ENCODE measurements around the gene ATP1A1. TPM values are rescaled to one million over a fixed set of nuclear protein-coding genes. Genes with fewer than 3 reads are reported as not detected.
A peak's percentile ranks its signal among the peaks of the same experiment; 100 is the strongest.

ATP1A1 gene
- 100 to 1,000 TPM; 259 to 313 TPM for total RNA-seq
- total RNA-seq: 235 to 333 reads per million in 2 donors

GRCh38 chr1:116372651-116373430 lies at the start of gene ATP1A1:
TSS of gene ATP1A1 (plus strand) at chr1:116373244. CDS start at chr1:116373512, 268 bp downstream.
- Mint-ChIP-seq H3K4me3 (peak within 1 kb of the TSS; percentile 96), H3K27me3 (no peaks in the 10 kb centered on the region), H3K4me1 (peaks cover 48% of the 10 kb centered on the region), H3K36me3 (ENCODE audit: low read depth) (peaks cover 2% of the 10 kb centered on the region), H3K27ac (peak within 1 kb of the TSS; percentile 97)
- peak; percentile 81 for ATAC-seq
- no peaks in the 10 kb centered on the region for H3K9me3 ChIP-seq (ENCODE audit: control insufficient read depth, low read length, poor library complexity, severe bottlenecking)
- peak; percentile 95 to 96 (median 96) for DNase-seq

DNA sequence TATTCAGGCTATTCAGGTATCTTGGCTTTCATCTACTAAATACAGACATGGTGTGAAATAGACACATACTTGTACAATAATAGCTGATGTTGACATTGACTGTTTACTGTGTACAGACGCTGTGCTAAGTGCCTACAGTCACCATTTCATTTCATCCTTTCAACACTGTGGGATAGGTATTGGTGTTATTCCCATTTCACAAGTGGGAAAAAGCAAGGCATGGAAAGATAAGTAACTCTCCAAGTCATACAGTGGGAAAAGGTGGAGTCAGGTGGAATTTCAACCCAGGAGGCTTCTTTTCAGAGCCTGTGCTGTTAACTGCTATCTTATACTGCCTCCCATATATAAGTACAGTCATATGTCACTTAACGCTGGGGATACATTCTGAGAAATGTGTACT lies 49.6 kb upstream of the ATP1A1 start:
- peak overlapping the region; percentile 88 for H3K27ac Mint-ChIP-seq
- DNase-seq (no peak), ATAC-seq (no peak)
- no peaks in the 10 kb centered on the region for H3K27me3 Mint-ChIP-seq
- no peaks in the 10 kb centered on the region for H3K9me3 ChIP-seq (ENCODE audit: control insufficient read depth, low read length, poor library complexity, severe bottlenecking)
- peaks cover 51% of the 10 kb centered on the region for H3K4me1 Mint-ChIP-seq
- H3K4me3 Mint-ChIP-seq: no peak overlapping the region
- no peaks in the 10 kb centered on the region for H3K36me3 Mint-ChIP-seq (ENCODE audit: low read depth)

- no peaks in the 10 kb centered on the region for H3K9me3 ChIP-seq (ENCODE audit: control insufficient read depth, low read length, poor library complexity, severe bottlenecking)
- Mint-ChIP-seq H3K27ac (peak overlapping the region; percentile 97), H3K36me3 (ENCODE audit: low read depth) (no peaks in the 10 kb centered on the region), H3K4me1 (peaks cover 51% of the 10 kb centered on the region), H3K4me3 (peak overlapping the region; percentile 52), H3K27me3 (no peaks in the 10 kb centered on the region)
- DNase-seq (no peak), ATAC-seq (no peak)
Observed at GRCh38 chr1:116324411-116324810, 48.6 kb upstream of the ATP1A1 start.

- ATAC-seq (peak; percentile 31), DNase-seq (no peak)
- Mint-ChIP-seq H3K4me3 (peak overlapping the region; percentile 37), H3K36me3 (ENCODE audit: low read depth) (peaks cover 2% of the 10 kb centered on the region), H3K27ac (peak overlapping the region; percentile 97), H3K27me3 (no peaks in the 10 kb centered on the region), H3K4me1 (peaks cover 51% of the 10 kb centered on the region)
- H3K9me3 ChIP-seq (ENCODE audit: control insufficient read depth, low read length, poor library complexity, severe bottlenecking): no peaks in the 10 kb centered on the region
Observed at GRCh38 chr1:116325104-116325503, 47.9 kb upstream of the ATP1A1 start.

GRCh38 chr1:116325922-116326321 lies 47.1 kb upstream of the ATP1A1 start:
- Mint-ChIP-seq H3K4me3 (peak overlapping the region; percentile 69), H3K36me3 (ENCODE audit: low read depth) (peaks cover 2% of the 10 kb centered on the region), H3K4me1 (peaks cover 51% of the 10 kb centered on the region), H3K27ac (peak overlapping the region; percentile 97), H3K27me3 (no peaks in the 10 kb centered on the region)
- no peaks in the 10 kb centered on the region for H3K9me3 ChIP-seq (ENCODE audit: control insufficient read depth, low read length, poor library complexity, severe bottlenecking)
- ATAC-seq (peak; percentile 94), DNase-seq (no peak)

- peaks cover 2% of the 10 kb centered on the region for H3K36me3 Mint-ChIP-seq (ENCODE audit: low read depth)
- DNase-seq (no peak), ATAC-seq (peak; percentile 12)
- H3K4me3 Mint-ChIP-seq: peak overlapping the region; percentile 25
- no peaks in the 10 kb centered on the region for H3K27me3 Mint-ChIP-seq
- peaks cover 45% of the 10 kb centered on the region for H3K4me1 Mint-ChIP-seq
- H3K27ac Mint-ChIP-seq: peak overlapping the region; percentile 97
- no peaks in the 10 kb centered on the region for H3K9me3 ChIP-seq (ENCODE audit: control insufficient read depth, low read length, poor library complexity, severe bottlenecking)
Observed at GRCh38 chr1:116326486-116326885, 46.6 kb upstream of the ATP1A1 start.

- Mint-ChIP-seq H3K4me3 (no peak overlapping the region), H3K36me3 (ENCODE audit: low read depth) (peaks cover 3% of the 10 kb centered on the region), H3K27ac (no peak overlapping the region), H3K4me1 (peaks cover 34% of the 10 kb centered on the region), H3K27me3 (no peaks in the 10 kb centered on the region)
- no peaks in the 10 kb centered on the region for H3K9me3 ChIP-seq (ENCODE audit: control insufficient read depth, low read length, poor library complexity, severe bottlenecking)
- DNase-seq: no peak
- ATAC-seq: no peak
Observed at GRCh38 chr1:116328671-116329070, 44.4 kb upstream of the ATP1A1 start.

GRCh38 chr1:116329524-116330341 lies 43.3 kb upstream of the ATP1A1 start:
- DNase-seq: no peak
- no peak overlapping the region for H3K27ac Mint-ChIP-seq
- ATAC-seq: no peak
- peaks cover 6% of the 10 kb centered on the region for H3K36me3 Mint-ChIP-seq (ENCODE audit: low read depth)
- H3K4me1 Mint-ChIP-seq: peaks cover 35% of the 10 kb centered on the region
- no peak overlapping the region for H3K4me3 Mint-ChIP-seq
- no peaks in the 10 kb centered on the region for H3K9me3 ChIP-seq (ENCODE audit: control insufficient read depth, low read length, poor library complexity, severe bottlenecking)
- H3K27me3 Mint-ChIP-seq: peaks cover 7% of the 10 kb centered on the region

- no peaks in the 10 kb centered on the region for H3K9me3 ChIP-seq (ENCODE audit: control insufficient read depth, low read length, poor library complexity, severe bottlenecking)
- Mint-ChIP-seq H3K27ac (no peak overlapping the region), H3K4me3 (no peak overlapping the region), H3K36me3 (ENCODE audit: low read depth) (peaks cover 6% of the 10 kb centered on the region), H3K4me1 (peaks cover 31% of the 10 kb centered on the region), H3K27me3 (peaks cover 7% of the 10 kb centered on the region)
- DNase-seq: no peak
- ATAC-seq: no peak
Observed at GRCh38 chr1:116330342-116330652, 42.7 kb upstream of the ATP1A1 start.

DNA sequence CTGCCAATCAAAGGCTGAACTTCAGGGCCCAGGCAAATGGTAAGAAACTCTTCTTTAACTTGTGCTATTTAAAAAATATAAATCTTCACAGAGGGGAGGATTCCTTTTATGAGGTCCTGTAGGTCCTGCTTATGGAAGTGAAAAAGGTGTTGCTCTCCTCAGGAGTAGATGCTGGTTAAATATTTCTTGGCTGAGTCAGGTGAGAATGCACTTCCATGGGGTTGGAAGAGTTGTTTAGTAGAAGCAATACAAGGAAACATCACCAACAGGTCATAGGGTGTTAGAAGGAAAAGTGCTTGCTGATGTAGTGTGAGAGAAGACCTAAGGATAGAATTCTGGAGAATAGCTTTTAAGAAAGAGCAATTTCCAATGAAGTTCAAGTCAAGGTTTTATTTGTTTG lies 42.2 kb upstream of the ATP1A1 start:
- peaks cover 6% of the 10 kb centered on the region for H3K36me3 Mint-ChIP-seq (ENCODE audit: low read depth)
- no peaks in the 10 kb centered on the region for H3K9me3 ChIP-seq (ENCODE audit: control insufficient read depth, low read length, poor library complexity, severe bottlenecking)
- no peak overlapping the region for H3K27ac Mint-ChIP-seq
- DNase-seq (no peak), ATAC-seq (no peak)
- H3K27me3 Mint-ChIP-seq: peaks cover 7% of the 10 kb centered on the region
- H3K4me1 Mint-ChIP-seq: peaks cover 26% of the 10 kb centered on the region
- H3K4me3 Mint-ChIP-seq: no peak overlapping the region

GRCh38 chr1:116331523-116331922 lies 41.5 kb upstream of the ATP1A1 start:
- H3K36me3 Mint-ChIP-seq (ENCODE audit: low read depth): peaks cover 6% of the 10 kb centered on the region
- H3K27ac Mint-ChIP-seq: no peak overlapping the region
- no peaks in the 10 kb centered on the region for H3K9me3 ChIP-seq (ENCODE audit: control insufficient read depth, low read length, poor library complexity, severe bottlenecking)
- H3K4me3 Mint-ChIP-seq: no peak overlapping the region
- H3K4me1 Mint-ChIP-seq: peaks cover 19% of the 10 kb centered on the region
- peaks cover 7% of the 10 kb centered on the region for H3K27me3 Mint-ChIP-seq
- no peak for DNase-seq
- ATAC-seq: no peak

DNA sequence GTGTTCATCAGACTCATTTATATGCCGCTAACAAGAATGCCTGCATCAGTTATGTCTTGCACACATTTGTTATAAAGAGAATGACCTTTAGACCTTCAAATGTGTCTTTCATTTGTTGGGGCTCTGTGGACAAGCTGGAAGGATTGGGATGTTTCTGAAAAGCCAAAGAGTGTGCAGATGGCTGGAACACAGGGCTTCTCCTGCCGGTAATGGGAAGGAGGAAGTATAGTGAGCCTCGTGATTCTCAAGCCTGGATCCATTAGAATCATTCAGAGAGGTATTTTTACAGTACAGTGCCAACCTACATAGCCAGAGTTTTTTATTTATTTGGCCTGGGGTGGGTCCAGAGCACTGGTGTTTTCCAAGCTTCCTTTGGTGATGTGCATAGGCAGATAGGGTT lies 40.6 kb upstream of the ATP1A1 start:
- H3K36me3 Mint-ChIP-seq (ENCODE audit: low read depth): peaks cover 6% of the 10 kb centered on the region
- DNase-seq (no peak), ATAC-seq (no peak)
- no peak overlapping the region for H3K4me3 Mint-ChIP-seq
- H3K27ac Mint-ChIP-seq: no peak overlapping the region
- H3K27me3 Mint-ChIP-seq: peaks cover 7% of the 10 kb centered on the region
- no peaks in the 10 kb centered on the region for H3K9me3 ChIP-seq (ENCODE audit: control insufficient read depth, low read length, poor library complexity, severe bottlenecking)
- peaks cover 16% of the 10 kb centered on the region for H3K4me1 Mint-ChIP-seq

GRCh38 chr1:116333171-116334014 lies 39.7 kb upstream of the ATP1A1 start:
- ATAC-seq (no peak), DNase-seq (no peak)
- no peaks in the 10 kb centered on the region for H3K9me3 ChIP-seq (ENCODE audit: control insufficient read depth, low read length, poor library complexity, severe bottlenecking)
- Mint-ChIP-seq H3K4me1 (peaks cover 12% of the 10 kb centered on the region), H3K27me3 (peaks cover 7% of the 10 kb centered on the region), H3K4me3 (no peak overlapping the region), H3K36me3 (ENCODE audit: low read depth) (peaks cover 6% of the 10 kb centered on the region), H3K27ac (no peak overlapping the region)

Measured in T-helper 17 cell (primary cell).